GM12801 (cell line): ENCODE results near the gene TRPV6.

Experiments used
- CTCF ChIP-seq: IDR thresholded peaks from one replicate; pipeline ENCODE4 v1.5.1; 2011; ENCODE audit warnings: control low read depth; ENCODE audit not compliant: insufficient read length; ENCODE audit errors: extremely low read depth

TRPV6 gene

DNA sequence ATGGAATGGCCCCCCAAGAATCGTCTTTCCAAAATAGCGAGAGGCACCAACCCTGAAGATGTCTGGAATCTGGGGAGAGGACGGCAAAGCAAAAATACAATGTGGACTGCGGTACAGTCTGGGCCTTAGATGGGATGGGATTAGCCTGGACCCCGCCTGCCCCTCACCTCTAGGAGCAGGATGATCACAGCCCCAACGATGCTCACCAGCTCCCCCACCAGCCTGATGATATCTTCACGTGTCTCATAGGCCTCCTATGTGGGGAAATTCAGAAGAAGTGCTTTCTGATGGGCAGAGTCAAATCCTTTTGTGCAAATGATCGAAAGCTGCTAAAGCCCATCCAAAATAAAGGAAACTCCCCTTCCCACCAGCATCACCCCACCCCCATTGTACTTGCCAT lies 29.8 kb upstream of the TRPV6 start:
- no peak for TF ChIP-seq CTCF

DNA sequence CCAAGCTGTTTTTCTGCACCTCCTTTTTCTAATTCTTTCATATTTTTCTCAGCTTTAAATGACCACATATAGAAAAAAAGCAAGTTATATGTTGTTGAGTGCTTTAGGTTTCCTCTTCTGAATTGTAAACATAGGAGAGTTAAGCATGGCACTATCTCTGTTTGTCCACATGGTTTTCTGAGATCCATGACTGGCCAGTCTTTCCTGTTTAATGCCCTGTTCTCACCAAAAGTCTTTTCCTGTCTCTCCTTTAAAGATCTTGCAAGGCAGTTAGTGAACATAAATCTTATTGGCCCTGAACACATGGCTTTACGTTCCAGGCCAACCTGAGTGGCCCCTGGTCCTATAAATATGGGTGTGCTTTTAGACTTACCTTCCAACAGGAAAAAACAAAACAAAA lies 28.6 kb upstream of the TRPV6 start:
- no peak for TF ChIP-seq CTCF

DNA sequence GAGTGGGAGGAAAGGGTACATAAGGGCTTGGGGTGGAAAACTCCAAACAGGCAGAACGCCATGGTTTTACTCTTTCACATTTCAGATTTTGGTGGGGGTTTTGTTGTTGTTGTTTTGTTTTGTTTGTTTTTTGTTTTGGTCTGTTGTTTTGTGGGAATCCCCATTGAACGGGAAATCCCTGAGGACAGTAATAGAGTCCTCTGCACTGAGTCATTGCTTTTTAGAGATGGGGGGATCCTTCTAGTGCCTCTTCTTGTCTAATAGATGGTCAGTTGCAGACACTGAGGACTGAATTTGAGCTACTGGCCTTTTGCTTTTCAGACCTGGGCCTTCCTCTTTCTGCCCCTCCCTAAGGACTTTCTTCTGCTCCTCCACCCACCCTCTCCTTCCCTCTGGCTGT lies 28.0 kb upstream of the TRPV6 start:
- no peak for TF ChIP-seq CTCF

DNA sequence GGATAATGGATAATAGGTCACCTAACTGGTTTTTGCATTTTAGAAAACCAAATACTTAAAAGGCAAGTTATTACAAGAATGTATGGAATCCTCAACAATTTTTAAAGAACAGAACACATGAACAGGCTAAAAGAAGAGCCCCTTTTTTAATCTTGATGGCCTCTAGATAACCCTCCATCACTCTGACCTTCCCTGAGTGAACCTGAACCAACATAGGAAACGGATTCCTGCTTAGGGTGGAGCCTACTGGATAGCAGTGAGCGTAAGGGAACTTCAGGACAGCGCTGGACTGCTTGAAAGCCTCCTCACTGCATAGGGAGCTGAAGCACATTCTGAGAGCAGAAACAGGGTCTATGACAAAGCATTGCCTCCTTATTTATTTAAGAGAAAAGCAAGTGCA lies 27.5 kb upstream of the TRPV6 start:
- TF ChIP-seq CTCF: no peak

GRCh38 chr7:142910481-142910880 lies 24.9 kb upstream of the TRPV6 start:
- no peak for TF ChIP-seq CTCF

DNA sequence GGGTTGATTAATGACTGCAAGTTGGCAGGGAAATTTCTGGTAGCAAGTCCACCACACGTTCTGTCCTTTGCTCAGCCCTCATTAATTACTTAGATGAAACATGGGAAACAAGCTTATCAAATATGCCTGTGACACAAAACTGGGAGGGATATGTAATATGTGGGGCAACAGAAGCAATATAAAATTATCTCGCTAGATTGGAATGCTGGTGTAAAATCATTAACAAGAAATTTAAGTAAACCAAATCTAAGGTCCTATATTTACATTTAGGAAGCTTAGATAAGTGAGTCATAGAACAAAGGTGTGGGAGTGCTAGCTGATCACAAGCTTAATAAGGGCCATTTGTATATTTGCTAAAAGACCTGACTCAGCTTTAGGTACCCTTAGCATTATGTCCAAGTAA lies 24.5 kb upstream of the TRPV6 start:
- no peak for TF ChIP-seq CTCF

- no peak for TF ChIP-seq CTCF
These were observed 23.7 kb upstream of the TRPV6 start for GRCh38 chr7:142908921-142909890.
